Measurements from ENCODE around the gene PIKFYVE.
"Not testable (repeated sequence)": the region's sequence is repeated elsewhere in the genome, so short reads cannot be mapped to it uniquely, and the experiment has no call there.

Gene PIKFYVE

GRCh38 chr2:208250388-208250787 is 15.7 kb upstream of the PIKFYVE start:
- no peaks in the 10 kb centered on the region for H3K9me3 Mint-ChIP-seq
- H3K4me3 Mint-ChIP-seq: no peak overlapping the region
- no peak for DNase-seq
- H3K4me1 Mint-ChIP-seq (ENCODE audit: low read depth): peaks cover 22% of the 10 kb centered on the region
- H3K36me3 Mint-ChIP-seq (ENCODE audit: low read depth): peaks cover 74% of the 10 kb centered on the region
- H3K27me3 Mint-ChIP-seq: no peaks in the 10 kb centered on the region
- H3K27ac Mint-ChIP-seq: no peak overlapping the region

DNA sequence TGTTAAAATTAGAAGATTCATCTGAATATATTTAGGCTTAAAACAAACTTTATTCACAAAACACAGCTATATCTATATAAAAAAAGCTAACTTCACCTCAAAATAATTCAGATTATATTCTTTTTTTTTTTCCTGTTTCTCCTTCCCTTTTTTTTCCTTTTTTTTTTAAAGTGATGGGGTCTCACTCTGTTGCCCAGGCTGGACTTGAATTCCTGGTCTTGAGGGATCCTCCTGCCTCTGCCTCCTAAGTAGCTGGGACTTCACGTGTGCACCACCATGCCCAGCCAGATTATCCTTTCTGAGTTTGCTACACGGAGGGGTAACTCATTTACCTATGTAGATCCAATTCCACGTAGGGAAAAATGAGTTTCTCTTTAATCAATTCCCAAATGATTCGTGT is 15.0 kb upstream of the PIKFYVE start:
- Mint-ChIP-seq H3K27me3 (no peaks in the 10 kb centered on the region), H3K27ac (no peak overlapping the region), H3K36me3 (ENCODE audit: low read depth) (peaks cover 68% of the 10 kb centered on the region), H3K9me3 (no peaks in the 10 kb centered on the region), H3K4me3 (no peak overlapping the region), H3K4me1 (ENCODE audit: low read depth) (peaks cover 28% of the 10 kb centered on the region)
- DNase-seq: no peak

DNA sequence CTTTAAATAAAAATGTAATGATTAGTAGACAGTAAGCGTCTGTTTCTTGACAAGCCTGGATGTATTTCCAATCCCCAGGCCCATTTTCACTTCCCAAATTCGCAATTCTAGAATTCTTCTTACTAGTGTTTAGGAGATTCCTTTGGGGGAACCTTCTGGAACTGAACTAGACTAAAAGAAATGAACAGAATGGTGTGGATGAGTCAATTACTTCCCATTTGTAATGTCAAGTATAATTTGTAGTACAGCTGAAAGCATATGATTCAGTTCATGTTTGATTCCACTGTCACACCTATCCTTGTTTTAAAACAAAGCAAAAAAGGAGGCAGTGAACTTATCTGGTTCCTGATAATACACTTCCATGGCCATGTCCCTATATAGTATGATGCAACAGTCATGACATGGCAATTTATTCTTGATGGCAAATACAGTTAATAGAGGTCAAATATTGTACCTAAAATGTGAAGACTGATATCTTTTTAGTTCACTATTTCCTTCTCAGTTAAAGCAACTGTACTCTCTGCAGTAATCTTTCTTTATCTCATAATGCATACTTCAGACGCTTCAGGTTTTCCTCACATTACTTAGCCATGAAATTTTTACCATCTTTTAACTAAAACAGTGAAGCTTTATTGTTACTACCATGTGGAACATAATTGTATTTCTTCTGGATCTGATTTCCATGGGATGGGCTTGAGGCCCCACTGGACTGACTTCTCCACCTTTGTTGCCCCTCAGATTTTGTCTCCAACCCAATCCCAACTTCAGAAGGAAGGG is 13.2 kb upstream of the PIKFYVE start:
- DNase-seq: no peak
- Mint-ChIP-seq H3K9me3 (no peaks in the 10 kb centered on the region), H3K27ac (peak overlapping the region; percentile 11), H3K4me3 (peak overlapping the region; percentile 93), H3K36me3 (ENCODE audit: low read depth) (peaks cover 55% of the 10 kb centered on the region), H3K27me3 (no peaks in the 10 kb centered on the region), H3K4me1 (ENCODE audit: low read depth) (peaks cover 28% of the 10 kb centered on the region)

DNA sequence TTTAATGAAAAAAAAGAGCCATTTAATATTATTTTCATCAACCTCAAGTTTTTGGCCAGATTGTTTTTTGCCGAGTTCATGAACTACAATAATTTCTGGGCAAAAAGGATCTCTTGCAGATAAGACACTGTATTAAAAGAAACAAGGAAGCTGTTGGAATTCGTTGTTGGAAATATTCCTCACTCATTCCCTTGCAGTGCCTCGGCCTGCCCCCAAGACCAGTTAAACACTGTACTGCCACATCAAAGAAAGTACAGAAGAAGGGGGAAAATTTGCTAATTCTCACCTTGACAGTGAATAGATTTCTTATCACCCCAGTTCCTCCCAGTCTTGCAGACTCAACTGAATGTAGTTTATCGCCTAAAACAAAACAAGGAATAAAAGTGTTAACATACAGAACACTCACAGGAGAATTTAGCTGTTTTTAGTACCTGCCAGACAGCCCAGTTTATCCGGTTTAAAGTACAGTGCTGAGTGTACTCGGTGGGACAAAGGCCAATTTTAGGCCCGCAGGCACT is 12.4 kb upstream of the PIKFYVE start:
- peaks cover 47% of the 10 kb centered on the region for H3K36me3 Mint-ChIP-seq (ENCODE audit: low read depth)
- no peaks in the 10 kb centered on the region for H3K27me3 Mint-ChIP-seq
- H3K9me3 Mint-ChIP-seq: no peaks in the 10 kb centered on the region
- peaks cover 28% of the 10 kb centered on the region for H3K4me1 Mint-ChIP-seq (ENCODE audit: low read depth)
- peak overlapping the region; percentile 11 for H3K27ac Mint-ChIP-seq
- H3K4me3 Mint-ChIP-seq: peak overlapping the region; percentile 93
- DNase-seq: no peak

DNA sequence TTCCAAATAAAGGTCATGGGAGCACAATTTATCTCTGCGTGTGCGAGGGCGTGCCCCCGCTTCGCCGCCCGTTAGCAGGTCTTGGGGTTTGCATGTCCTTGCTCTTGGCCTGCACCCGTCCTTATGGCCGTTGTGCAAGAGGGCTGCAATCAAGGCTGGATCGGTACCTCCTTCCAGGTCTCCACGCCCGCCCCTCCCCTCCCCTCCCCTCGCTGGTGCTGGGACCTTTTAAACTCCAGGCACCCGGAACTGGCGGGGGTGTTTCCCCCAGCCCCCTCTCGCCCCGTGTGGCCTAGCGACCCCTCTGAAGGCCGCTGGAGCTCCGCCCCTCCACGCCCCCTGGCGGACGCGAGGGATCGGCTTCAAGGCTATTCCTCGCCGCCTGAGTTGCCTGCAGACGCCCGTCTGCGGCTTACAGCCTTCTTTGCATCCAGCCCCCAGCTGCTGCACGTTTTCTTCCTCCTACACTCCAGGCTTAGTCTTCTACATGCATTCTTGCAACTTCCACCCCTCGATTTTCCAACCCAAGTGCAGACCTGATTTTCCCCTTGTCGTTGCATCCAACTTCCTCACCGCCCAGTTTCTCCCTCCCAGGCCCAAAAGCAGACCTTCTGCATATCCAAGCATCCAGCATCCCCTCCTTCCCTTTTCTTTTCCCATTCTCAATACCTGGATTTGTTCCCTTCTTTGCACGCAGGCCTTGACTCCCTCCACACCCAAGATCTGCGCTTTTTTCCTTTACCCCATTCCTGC is 11.8 kb upstream of the PIKFYVE start:
- peak overlapping the region; percentile 93 for H3K4me3 Mint-ChIP-seq
- H3K36me3 Mint-ChIP-seq (ENCODE audit: low read depth): peaks cover 42% of the 10 kb centered on the region
- peak; percentile 86 for DNase-seq
- peak overlapping the region; percentile 93 for H3K27ac Mint-ChIP-seq
- H3K27me3 Mint-ChIP-seq: no peaks in the 10 kb centered on the region
- no peaks in the 10 kb centered on the region for H3K9me3 Mint-ChIP-seq
- peaks cover 28% of the 10 kb centered on the region for H3K4me1 Mint-ChIP-seq (ENCODE audit: low read depth)

- peaks cover 36% of the 10 kb centered on the region for H3K36me3 Mint-ChIP-seq (ENCODE audit: low read depth)
- DNase-seq: peak; percentile 98
- peak within 1 kb of the TSS; percentile 93 for H3K4me3 Mint-ChIP-seq
- H3K9me3 Mint-ChIP-seq: no peaks in the 10 kb centered on the region
- peaks cover 28% of the 10 kb centered on the region for H3K4me1 Mint-ChIP-seq (ENCODE audit: low read depth)
- H3K27me3 Mint-ChIP-seq: no peaks in the 10 kb centered on the region
- peak within 1 kb of the TSS; percentile 93 for H3K27ac Mint-ChIP-seq
Observed at GRCh38 chr2:208254871-208255556, 11.0 kb upstream of the PIKFYVE start, which contains the start of gene IDH1. TSS of gene IDH1 (minus strand) at chr2:208255071. CDS start at chr2:208251551, 3,520 bp downstream.

GRCh38 chr2:208255557-208256106 is 10.4 kb upstream of the PIKFYVE start:
- Mint-ChIP-seq H3K9me3 (no peaks in the 10 kb centered on the region), H3K36me3 (ENCODE audit: low read depth) (peaks cover 30% of the 10 kb centered on the region), H3K27ac (peak overlapping the region; percentile 93)

DNA sequence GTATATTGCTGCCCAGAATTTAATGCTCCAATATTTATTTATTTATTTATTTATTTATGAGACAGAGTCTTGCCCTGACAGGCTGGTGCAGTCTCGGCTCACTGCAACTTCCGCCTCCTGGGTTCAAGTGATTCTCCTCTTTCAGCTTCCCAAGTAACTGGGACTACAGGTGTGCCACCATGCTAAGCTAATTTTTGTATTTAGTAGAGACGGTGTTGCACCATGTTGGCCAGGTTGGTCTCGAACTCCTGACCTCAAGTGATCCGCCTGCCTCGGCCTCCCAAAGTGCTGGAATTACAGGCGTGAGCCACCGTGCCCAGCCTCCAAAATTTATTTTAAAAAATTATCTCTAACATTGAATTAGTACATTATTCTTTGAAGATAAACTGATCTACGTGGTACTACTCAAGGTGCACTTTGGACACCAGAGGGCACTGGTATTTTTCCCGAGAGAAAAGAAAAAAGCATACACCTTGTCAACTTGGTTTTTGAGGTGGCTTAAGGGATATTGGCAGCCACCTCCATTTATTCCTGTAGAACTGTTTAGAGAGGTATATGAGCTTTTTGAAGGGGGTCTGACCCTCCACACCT is 9.8 kb upstream of the PIKFYVE start:
- Mint-ChIP-seq H3K9me3 (no peaks in the 10 kb centered on the region), H3K36me3 (ENCODE audit: low read depth) (peaks cover 27% of the 10 kb centered on the region), H3K27me3 (no peaks in the 10 kb centered on the region), H3K27ac (no peak overlapping the region), H3K4me1 (ENCODE audit: low read depth) (peaks cover 24% of the 10 kb centered on the region), H3K4me3 (peak overlapping the region; percentile 93)
- DNase-seq: no peak

More at GRCh38 chr2:208255557-208256106, 10.4 kb upstream of the PIKFYVE start:
- peaks cover 25% of the 10 kb centered on the region for H3K4me1 Mint-ChIP-seq (ENCODE audit: low read depth)
- H3K4me3 Mint-ChIP-seq: peak overlapping the region; percentile 93
- DNase-seq: no peak
- H3K27me3 Mint-ChIP-seq: no peaks in the 10 kb centered on the region

GRCh38 chr2:208256849-208257813 is 8.9 kb upstream of the PIKFYVE start:
- H3K4me3 Mint-ChIP-seq, H3K9me3 Mint-ChIP-seq, H3K27me3 Mint-ChIP-seq, H3K27ac Mint-ChIP-seq, DNase-seq: not testable (repeated sequence)
- Mint-ChIP-seq H3K36me3 (ENCODE audit: low read depth) (peaks cover 21% of the 10 kb centered on the region), H3K4me1 (ENCODE audit: low read depth) (peaks cover 24% of the 10 kb centered on the region)

GRCh38 chr2:208265371-208265800 is 669 bp upstream of the PIKFYVE start:
- no peaks in the 10 kb centered on the region for H3K27me3 Mint-ChIP-seq
- H3K27ac Mint-ChIP-seq: peak overlapping the region; percentile 95
- H3K36me3 Mint-ChIP-seq (ENCODE audit: low read depth): peaks cover 20% of the 10 kb centered on the region
- peak overlapping the region; percentile 86 for H3K4me3 Mint-ChIP-seq
- no peaks in the 10 kb centered on the region for H3K9me3 Mint-ChIP-seq
- DNase-seq: peak; percentile 51
- H3K4me1 Mint-ChIP-seq (ENCODE audit: low read depth): peaks cover 38% of the 10 kb centered on the region

- H3K27me3 Mint-ChIP-seq: no peaks in the 10 kb centered on the region
- no peaks in the 10 kb centered on the region for H3K9me3 Mint-ChIP-seq
- DNase-seq: no peak
- H3K27ac Mint-ChIP-seq: peak overlapping the region; percentile 95
- peak overlapping the region; percentile 86 for H3K4me3 Mint-ChIP-seq
- peaks cover 43% of the 10 kb centered on the region for H3K4me1 Mint-ChIP-seq (ENCODE audit: low read depth)
- H3K36me3 Mint-ChIP-seq (ENCODE audit: low read depth): peaks cover 25% of the 10 kb centered on the region
Observed at GRCh38 chr2:208266553-208266893, 468 bp downstream of the PIKFYVE start.

DNA sequence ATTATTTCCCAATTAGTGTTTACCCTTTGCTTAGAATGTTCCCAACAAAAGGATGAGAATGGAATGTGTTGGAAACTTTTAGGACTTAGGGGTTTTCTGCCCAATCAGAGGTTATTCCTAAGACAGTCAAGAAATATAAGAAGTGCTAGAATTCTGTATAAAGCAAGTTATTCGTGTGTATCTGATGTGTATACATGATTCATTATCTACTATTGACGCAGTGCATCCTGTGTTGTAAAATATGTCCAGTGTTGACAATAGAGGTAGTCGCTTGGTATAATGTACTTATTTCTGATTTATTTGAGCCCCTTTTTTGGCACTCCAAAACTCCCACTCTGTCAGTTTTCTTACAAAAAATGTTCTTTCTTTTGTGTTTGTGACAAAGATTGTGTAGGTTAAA is 881 bp downstream of the PIKFYVE start:
- H3K4me1 Mint-ChIP-seq (ENCODE audit: low read depth): peaks cover 45% of the 10 kb centered on the region
- DNase-seq: no peak
- no peaks in the 10 kb centered on the region for H3K9me3 Mint-ChIP-seq

GRCh38 chr2:208267526-208267925 is 1.5 kb downstream of the PIKFYVE start:
- Mint-ChIP-seq H3K36me3 (ENCODE audit: low read depth) (peaks cover 33% of the 10 kb centered on the region), H3K4me3 (peak overlapping the region; percentile 86), H3K4me1 (ENCODE audit: low read depth) (peaks cover 46% of the 10 kb centered on the region), H3K27ac (peak overlapping the region; percentile 95)
- H3K9me3 Mint-ChIP-seq, DNase-seq, H3K27me3 Mint-ChIP-seq: not testable (repeated sequence)

More for the DNA sequence above, 881 bp downstream of the PIKFYVE start:
- H3K27ac Mint-ChIP-seq: peak overlapping the region; percentile 95
- H3K27me3 Mint-ChIP-seq: no peaks in the 10 kb centered on the region
- H3K36me3 Mint-ChIP-seq (ENCODE audit: low read depth): peaks cover 28% of the 10 kb centered on the region
- H3K4me3 Mint-ChIP-seq: peak overlapping the region; percentile 86

Measured in activated T-cell treated with anti-CD3 and anti-CD28 coated beads, Interleukin-2, amount 50 U/mL, for 24 hours (primary cell).